Right renal pelvis (tissue), 4 donors: ENCODE results near the gene RESF1. TPM values are rescaled to one million over a fixed set of nuclear protein-coding genes. Genes with fewer than 3 reads are reported as not detected.

ENCODE experiments used
- DNase-seq, 4 donors: peaks; one replicate each; pipeline ENCODE4 v3.0.0-alpha.2; 2013; ENCODE audit warnings: low read depth in 4 of 4, low spot score in 3 of 4, missing footprints in 1 of 4
- polyA plus RNA-seq, 4 donors: library from polyadenylated mRNA; unstranded; fragments of 120-200 nt; gene quantifications; one replicate each; pipeline ENCODE4 v1.2.1, GENCODE V29; 2013; ENCODE audit not compliant: insufficient read length in 4 of 4

Gene RESF1
- polyA plus RNA-seq, 4 donors = 46.5 to 57.6 (median 54.6) TPM

- peak; percentile 36 to 61 (median 38) for DNase-seq
Observed at GRCh38 chr12:31959701-31960391, 631 bp downstream of the RESF1 start.

- DNase-seq = no peak
Observed at GRCh38 chr12:31961137-31961536, 1.9 kb downstream of the RESF1 start.

DNA sequence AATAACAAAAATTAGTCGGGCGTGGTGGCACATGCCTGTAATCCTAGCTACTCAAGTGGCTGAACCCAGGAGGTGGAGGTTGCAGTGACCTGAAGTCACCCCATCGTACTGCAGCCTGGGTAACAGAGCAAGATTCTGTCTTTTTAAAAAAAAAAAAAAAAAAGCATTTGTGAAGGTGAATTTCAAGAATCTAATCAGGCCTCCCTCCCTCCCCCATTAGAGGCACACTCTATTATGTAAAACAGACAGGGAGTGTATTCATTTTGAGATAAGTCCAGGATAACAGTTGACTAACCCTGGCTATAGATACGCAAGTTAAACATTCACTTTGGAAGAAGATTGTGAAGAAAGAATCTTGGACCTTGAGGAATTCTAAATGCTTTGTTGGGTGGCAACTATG lies 2.9 kb downstream of the RESF1 start:
- DNase-seq = peak in 1 of 4 donors; percentile 4

DNA sequence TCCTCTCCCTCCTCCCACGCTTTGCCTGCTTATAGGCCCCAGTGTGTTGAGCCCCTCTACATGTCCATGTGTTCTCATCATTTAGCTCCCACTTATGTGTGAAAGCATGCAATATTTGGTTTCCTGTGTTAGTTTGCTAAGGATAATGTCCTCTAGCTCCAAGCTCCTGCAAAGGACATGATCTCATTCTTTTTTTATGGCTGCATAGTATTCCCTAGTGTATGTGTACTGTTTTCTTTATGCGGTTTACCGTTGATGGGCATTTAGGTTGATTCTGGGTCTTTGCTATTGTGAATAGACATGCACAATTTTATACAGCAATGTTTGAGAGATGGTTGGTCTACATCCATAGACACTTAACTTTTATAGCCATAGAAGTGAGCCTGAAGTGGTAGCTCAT lies 5.1 kb downstream of the RESF1 start:
- no peak for DNase-seq

DNA sequence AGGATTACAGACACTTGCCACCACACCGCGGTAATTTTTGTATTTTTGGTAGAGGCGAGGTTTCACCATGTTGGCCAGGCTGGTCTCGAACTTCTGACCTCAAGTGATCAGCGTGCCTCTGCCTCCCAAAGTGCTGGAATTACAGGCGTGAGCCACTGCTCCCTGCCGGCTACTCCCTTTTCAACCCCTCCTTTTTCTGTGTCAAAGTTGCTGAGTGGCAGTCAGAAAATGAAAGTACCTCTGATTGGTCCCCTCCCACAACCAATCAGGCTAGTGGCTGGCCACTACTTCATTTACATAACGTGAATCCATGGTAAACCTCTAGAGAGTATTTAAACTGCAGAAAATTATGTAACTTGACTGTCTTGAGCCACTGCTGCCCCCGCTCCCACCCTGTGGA lies 5.9 kb downstream of the RESF1 start:
- DNase-seq = no peak

- DNase-seq = no peak
Observed at GRCh38 chr12:31966558-31967205, 7.5 kb downstream of the RESF1 start.

- DNase-seq = no peak
Observed at GRCh38 chr12:31967539-31967938, 8.3 kb downstream of the RESF1 start.

DNA sequence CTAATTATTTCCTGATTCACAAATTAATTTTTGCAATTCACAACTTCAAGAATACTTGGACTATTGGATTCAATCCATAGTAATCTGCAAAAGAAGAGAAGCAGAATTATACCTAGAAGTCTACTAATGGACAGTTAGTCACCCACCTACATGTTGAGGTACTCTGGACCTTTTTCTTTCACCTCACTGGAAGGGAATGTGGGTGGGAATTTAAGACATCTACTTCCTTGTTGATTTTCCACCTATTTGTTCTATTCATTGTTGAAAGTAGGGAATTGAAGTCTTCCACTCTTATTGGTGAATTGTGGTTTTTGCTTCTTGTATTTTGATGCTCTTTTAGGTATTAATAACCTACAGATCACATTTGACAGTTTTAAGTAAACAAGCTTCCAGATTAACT lies 11.0 kb downstream of the RESF1 start:
- DNase-seq = no peak

DNA sequence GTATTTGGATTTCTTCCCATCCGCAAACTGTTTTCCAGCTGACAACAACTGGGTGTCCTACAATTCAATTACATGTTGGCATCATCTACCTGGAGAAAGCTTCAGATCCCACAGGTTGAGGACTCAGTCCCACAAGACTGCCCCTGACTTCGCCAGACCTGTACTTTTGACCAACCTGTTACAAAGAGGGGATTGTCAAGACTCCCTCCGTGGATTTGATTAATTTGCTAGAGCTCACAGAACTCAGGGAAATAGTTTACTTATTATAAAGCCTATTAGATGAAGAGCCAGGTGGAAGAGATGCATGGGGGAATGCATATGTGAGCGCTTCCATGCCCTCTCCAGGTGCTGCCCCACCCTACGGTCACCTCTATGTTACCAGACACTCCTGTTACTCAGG lies 14.6 kb downstream of the RESF1 start:
- DNase-seq = no peak

DNA sequence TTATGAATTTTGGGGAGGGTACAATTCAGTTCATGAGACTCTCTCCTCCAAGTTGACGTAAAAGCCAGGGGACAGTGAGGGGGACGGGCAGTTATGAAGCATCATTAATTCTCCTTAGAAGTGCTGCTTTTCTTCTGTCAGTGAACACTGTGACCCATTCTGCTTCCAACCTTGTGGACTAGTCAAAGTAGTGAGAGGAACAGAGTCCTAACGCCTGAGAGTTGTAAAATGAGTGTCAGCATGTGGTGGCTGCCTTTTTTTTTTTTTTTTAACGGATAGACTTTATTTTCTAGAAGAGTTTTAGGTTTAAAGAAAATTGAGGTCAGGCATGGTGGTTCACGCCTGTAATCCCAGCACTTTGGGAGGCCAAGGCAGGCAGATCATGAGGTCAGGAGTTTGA lies 15.5 kb downstream of the RESF1 start:
- DNase-seq = no peak

- no peak for DNase-seq
Observed at GRCh38 chr12:31984806-31985591, 25.8 kb downstream of the RESF1 start.

GRCh38 chr12:31985832-31986231 lies 26.6 kb downstream of the RESF1 start:
- no peak for DNase-seq

- DNase-seq = no peak
Observed at GRCh38 chr12:31989571-31990362, 30.6 kb downstream of the RESF1 start.

GRCh38 chr12:31991146-31991545 lies 31.9 kb downstream of the RESF1 start:
- DNase-seq = no peak

DNA sequence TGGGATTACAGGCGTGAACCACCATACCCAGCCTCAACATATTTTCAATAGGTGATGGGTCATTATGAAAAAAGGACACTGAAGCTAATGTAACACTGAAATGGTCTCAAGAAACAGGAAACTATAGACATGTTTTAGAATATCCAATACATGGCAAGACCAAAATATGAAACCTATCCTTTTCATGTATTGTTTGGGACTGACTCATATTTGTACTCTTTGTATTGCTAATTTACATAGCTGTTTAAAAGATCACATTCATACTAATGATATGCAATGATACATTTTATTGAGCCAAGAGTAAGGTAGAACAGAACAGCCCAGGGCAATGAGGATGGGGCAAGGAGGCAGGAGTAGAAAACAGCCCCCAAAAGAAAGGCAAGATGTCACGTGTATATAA lies 32.6 kb downstream of the RESF1 start:
- no peak for DNase-seq

- no peak for DNase-seq
Observed at GRCh38 chr12:31999692-32000091, 40.5 kb downstream of the RESF1 start.

- no peak for DNase-seq
Observed at GRCh38 chr12:32000373-32001005, 41.3 kb downstream of the RESF1 start.

DNA sequence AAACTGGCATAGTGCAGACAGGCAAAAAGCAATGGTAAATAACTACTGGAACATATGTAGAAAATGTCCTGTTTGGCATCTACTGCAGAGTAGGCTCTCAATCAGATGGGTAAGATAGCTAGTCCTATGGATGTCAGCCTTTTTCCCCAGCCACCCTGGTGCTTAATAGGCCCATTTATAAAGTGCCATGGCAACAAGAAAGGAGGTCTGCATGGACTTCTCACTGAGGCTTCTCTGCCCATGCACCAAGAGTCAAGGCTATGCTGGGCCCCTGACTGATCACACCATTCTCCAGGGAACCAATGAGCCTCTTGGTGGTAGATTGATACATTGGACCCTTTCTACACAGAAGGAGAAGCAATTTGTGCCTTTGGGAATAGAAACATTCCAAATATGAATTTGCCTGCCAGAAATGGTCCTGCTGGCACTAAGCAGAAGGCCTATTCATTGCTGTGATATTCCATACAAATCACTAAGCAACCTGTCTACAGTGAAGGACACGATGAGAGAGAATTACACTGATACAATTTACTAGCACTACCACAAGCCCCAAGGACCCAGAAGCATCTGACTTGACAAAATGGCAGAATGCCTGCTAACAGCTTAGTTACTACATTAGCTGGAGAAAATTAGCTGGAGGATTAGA lies 43.8 kb downstream of the RESF1 start:
- DNase-seq = no peak

GRCh38 chr12:32003654-32004053 lies 44.4 kb downstream of the RESF1 start:
- DNase-seq = no peak
